BJ (cell line): Measurements from ENCODE around the gene CCDC33. TPM values are rescaled to one million over a fixed set of nuclear protein-coding genes. Genes with fewer than 3 reads are reported as not detected.

Experiments
- CTCF ChIA-PET: fragments of 350-600 bp; formaldehyde crosslinking; extraction: SDS; loops from one replicate; lab custom pipeline; 2021; ENCODE audit warnings: antibody characterized with exemption, inconsistent platforms; lab: Yijun Ruan, JAX
- POLR2A ChIA-PET: fragments of 300-600 bp; sonication (Branson Sonifier 250); formaldehyde crosslinking; extraction: SDS; loops from one replicate; lab custom pipeline; 2021; ENCODE audit warnings: antibody characterized with exemption; lab: Charles Lee
- DNase-seq: peaks from one replicate; pipeline ENCODE4 v3.0.0-alpha.2; 2011; ENCODE audit warnings: low read depth
- H3K27me3 ChIP-seq: 2 replicates; pipeline ENCODE4 v1.6.0; 2011; ENCODE audit warnings: low read length; ENCODE audit not compliant: control insufficient read depth, insufficient read depth
- H3K36me3 ChIP-seq: 2 replicates; pipeline ENCODE4 v1.5.1; 2011; ENCODE audit warnings: low read length; ENCODE audit not compliant: control insufficient read depth, insufficient read depth
- H3K4me3 ChIP-seq: 2 replicates; pipeline ENCODE4 v1.5.1; 2011; ENCODE audit warnings: low read depth, mild to moderate bottlenecking, control low read depth, low read length
- polyA plus RNA-seq: library from polyadenylated mRNA; depleted of rRNA; stranded (reverse); fragments of >200 nt; gene quantifications from 2 replicates; pipeline ENCODE4 v1.2.3, GENCODE V29; 2011
- TF ChIP-seq, protein P1 (sequence below): IDR thresholded peaks from 2 replicates; pipeline ENCODE4 v1.5.1; 2011; ENCODE audit warnings: low read depth, mild to moderate bottlenecking, control low read depth, inconsistent platforms, low read length, moderate library complexity; ENCODE audit not compliant: insufficient read depth

CCDC33 gene
- polyA plus RNA-seq, 1 experiment = 0.26 TPM

DNA sequence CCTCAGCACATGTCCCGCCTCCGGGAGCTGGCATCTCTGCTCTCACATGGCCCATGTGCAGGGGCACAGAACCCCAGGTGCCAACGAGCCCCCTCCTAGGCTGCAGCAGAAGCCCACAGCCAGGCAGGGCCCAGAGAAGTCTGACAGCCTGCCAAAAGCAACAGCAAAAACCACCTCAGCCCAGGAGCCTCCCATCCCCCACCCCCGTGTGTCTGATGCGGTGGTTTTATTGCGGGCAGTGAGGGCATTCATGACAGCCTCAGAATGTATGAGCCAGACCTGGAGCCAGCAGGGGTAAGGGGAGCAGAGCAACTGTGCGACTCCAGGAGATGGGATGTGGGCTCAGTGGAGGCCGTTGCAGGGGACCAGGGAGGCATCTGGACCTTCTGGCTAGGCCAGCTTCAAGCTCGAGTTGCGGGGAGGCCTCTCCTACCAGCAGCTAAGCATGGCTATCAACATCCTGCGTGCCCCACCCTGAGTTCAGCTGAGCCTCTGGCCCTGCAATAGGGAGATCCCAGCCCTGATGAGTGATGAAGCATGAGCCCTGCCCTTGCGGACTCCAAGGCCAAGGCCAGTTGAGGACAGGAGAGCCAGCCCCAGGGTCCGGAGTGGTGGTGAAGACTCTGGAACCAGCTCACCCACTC, 78.8 kb downstream of the CCDC33 start:
- Histone ChIP-seq H3K27me3 (peaks cover 6% of the 10 kb centered on the region), H3K4me3 (no peak overlapping the region), H3K36me3 (no peaks in the 10 kb centered on the region)
- ChIA-PET CTCF (interaction anchor here (0.6 to 12.0 kb wide), 7 partner anchors 9 to 383 kb away, joined by 3 to 278 read pairs (median 4); partner anchors contain the start of gene ISLR2), POLR2A (interaction anchor here (0.6 kb wide), 1 partner anchor 160 kb away, joined by 6 read pairs; no protein-coding TSS in a partner anchor)
- TF ChIP-seq, protein P1, sequence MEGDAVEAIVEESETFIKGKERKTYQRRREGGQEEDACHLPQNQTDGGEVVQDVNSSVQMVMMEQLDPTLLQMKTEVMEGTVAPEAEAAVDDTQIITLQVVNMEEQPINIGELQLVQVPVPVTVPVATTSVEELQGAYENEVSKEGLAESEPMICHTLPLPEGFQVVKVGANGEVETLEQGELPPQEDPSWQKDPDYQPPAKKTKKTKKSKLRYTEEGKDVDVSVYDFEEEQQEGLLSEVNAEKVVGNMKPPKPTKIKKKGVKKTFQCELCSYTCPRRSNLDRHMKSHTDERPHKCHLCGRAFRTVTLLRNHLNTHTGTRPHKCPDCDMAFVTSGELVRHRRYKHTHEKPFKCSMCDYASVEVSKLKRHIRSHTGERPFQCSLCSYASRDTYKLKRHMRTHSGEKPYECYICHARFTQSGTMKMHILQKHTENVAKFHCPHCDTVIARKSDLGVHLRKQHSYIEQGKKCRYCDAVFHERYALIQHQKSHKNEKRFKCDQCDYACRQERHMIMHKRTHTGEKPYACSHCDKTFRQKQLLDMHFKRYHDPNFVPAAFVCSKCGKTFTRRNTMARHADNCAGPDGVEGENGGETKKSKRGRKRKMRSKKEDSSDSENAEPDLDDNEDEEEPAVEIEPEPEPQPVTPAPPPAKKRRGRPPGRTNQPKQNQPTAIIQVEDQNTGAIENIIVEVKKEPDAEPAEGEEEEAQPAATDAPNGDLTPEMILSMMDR = no peak
- no peak for DNase-seq

DNA sequence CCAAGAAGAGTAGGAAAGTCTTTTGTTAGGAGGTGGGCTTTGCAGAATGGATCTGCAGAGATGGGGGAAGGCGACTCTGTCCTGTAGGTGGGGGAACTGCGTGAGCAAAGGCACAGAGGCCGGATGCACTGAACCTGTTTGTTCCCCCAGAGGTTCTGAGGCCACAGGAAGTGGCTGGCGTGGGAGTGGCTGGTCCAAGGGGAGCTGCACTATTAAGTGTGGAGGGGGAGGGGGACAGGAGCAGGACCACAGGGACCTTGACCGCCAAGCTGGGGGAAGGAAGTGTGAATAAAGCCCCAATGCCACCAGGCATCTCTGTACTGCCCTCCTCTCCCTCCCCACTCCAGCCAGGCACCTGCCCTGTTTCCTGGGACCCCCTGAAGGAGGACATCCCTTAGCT, 79.5 kb downstream of the CCDC33 start:
- Histone ChIP-seq H3K36me3 (no peaks in the 10 kb centered on the region), H3K4me3 (no peak overlapping the region), H3K27me3 (peaks cover 6% of the 10 kb centered on the region)
- TF ChIP-seq, protein P1 = no peak
- ChIA-PET POLR2A (no interaction called here), CTCF (interaction anchor here (0.8 to 12.0 kb wide), 6 partner anchors 8 to 364 kb away, joined by 3 to 278 read pairs (median 4); partner anchors contain the start of gene ISLR2)
- no peak for DNase-seq

DNA sequence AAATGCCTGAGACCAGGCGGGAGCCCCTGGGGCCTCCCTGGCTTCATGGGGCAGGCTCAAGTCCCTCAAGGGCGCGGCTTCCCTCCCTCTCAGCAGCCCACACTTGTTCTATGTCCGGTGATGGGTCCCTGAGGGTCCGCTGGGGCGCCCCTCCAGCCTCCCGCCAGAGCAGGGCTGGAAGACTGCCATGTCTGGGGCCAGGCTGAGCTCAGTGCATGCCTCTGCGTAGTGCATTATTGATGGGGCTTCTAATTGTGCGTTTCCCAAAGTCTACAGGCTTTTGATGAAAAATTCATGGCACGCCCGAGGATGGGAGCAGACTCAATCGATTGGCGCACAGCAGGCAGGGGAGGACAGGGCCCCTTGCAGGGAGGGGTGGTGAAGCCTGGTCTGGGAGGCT, 80.0 kb downstream of the CCDC33 start:
- CTCF ChIA-PET = interaction anchor here (1.4 to 12.0 kb wide), 2 partner anchors 264 to 365 kb away, joined by 4 to 163 read pairs; no protein-coding TSS in a partner anchor
- peaks cover 4% of the 10 kb centered on the region for H3K27me3 ChIP-seq
- no peaks in the 10 kb centered on the region for H3K36me3 ChIP-seq
- POLR2A ChIA-PET = no interaction called here
- no peak for DNase-seq
- TF ChIP-seq, protein P1 = no peak
- no peak overlapping the region for H3K4me3 ChIP-seq

DNA sequence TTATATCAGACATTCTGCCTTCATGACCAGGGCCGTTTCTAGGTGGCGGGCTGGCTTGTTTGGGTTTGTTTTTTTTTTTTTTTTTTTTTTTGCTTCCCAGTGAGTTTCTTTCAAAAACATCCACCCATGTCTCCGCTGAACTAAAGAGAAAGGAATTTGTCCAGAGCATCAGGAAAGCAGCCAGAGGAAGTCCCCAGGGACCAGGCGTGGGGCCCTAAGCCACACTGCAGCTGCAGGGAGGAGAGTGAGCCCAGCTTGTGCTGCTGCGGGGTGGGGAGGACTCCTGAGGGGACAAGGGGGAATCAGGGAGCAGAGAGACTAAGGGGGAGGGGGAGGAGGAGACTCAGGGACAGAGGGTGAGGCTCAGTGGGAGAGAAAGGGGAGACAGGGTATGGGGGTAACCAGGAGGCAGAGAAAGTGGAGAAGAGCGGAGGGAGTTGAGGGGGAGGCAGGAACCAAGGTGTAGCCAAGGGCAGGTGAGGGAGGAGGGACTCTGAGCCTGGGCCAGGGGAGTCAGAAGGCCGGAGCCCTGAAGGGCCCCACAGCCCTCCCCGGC, 81.8 kb downstream of the CCDC33 start:
- POLR2A ChIA-PET = interaction anchor here (0.6 kb wide), 1 partner anchor 102 kb away, joined by 6 read pairs; no protein-coding TSS in a partner anchor
- TF ChIP-seq, protein P1 = no peak
- H3K4me3 ChIP-seq = no peak overlapping the region
- DNase-seq = peak; percentile 84
- CTCF ChIA-PET = interaction anchor here (0.7 to 14.8 kb wide), 5 partner anchors 7 to 345 kb away, joined by 3 to 278 read pairs (median 7); no protein-coding TSS in a partner anchor
- no peaks in the 10 kb centered on the region for H3K27me3 ChIP-seq
- H3K36me3 ChIP-seq = no peaks in the 10 kb centered on the region
